ENCODE results near the gene PBX3.

DNA sequence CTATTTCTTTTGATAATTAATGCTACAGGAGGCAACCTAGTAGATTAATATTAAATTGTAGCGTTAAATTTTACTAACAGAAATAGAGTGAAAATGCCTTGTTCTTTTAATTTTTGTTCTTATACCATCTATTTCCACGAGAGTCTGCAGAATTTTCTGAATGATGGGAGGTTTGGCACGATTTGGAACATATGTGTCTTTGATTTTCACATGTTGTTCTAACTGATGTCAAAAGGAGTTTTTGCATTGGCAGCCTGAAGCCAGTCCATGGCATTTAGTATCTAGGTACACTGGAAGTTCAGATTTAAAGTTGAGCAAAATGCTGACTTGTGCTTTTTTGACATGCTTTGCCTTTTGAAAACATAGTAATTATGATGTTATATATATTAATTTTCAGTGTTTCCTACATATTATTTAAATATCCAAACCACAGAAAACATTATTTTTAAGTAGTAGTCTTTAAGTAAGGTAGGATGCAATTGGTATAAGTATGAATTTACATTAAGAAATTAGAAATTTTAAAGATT lies 103.0 kb downstream of the PBX3 start:
- TF ChIP-seq SUZ12 (IDR thresholded peaks at IDR 0.05; ENCODE audit: extremely low read depth, insufficient read depth, insufficient read length) (no peak), ZNF274 (IDR thresholded peaks at IDR 0.05; ENCODE audit: low read depth, low read length) (no peak), YY1 (IDR thresholded peaks at IDR 0.05; ENCODE audit: insufficient read depth, insufficient read length) (no peak)

Data from NT2/D1 (cell line).